ENCODE results near the gene PPHLN1.
"Not testable (repeated sequence)": the region's sequence is repeated elsewhere in the genome, so short reads cannot be mapped to it uniquely, and the experiment has no call there.

Gene PPHLN1

GRCh38 chr12:42323856-42324255, 2.1 kb upstream of the PPHLN1 start:
- no peak for DNase-seq (ENCODE audit: low spot score)

- DNase-seq (ENCODE audit: low spot score), result no peak
Observed at GRCh38 chr12:42325326-42325652, 678 bp upstream of the PPHLN1 start.

- DNase-seq (ENCODE audit: low spot score), result peak; percentile 17
Observed at GRCh38 chr12:42326541-42327226, 717 bp downstream of the PPHLN1 start.

GRCh38 chr12:42327227-42327590, 1.2 kb downstream of the PPHLN1 start:
- no peak for DNase-seq (ENCODE audit: low spot score)

GRCh38 chr12:42330097-42330496, 4.1 kb downstream of the PPHLN1 start:
- not testable (repeated sequence) for DNase-seq (ENCODE audit: low spot score)

GRCh38 chr12:42332301-42333285, 6.6 kb downstream of the PPHLN1 start:
- DNase-seq (ENCODE audit: low spot score), result peak; percentile 58

- no peak for DNase-seq (ENCODE audit: low spot score)
Observed at GRCh38 chr12:42336286-42336685, 10.3 kb downstream of the PPHLN1 start.

- DNase-seq (ENCODE audit: low spot score), result no peak
Observed at GRCh38 chr12:42338280-42338679, 12.3 kb downstream of the PPHLN1 start.

- no peak for DNase-seq (ENCODE audit: low spot score)
Observed at GRCh38 chr12:42342028-42342427, 16.1 kb downstream of the PPHLN1 start.

- DNase-seq (ENCODE audit: low spot score), result no peak
Observed at GRCh38 chr12:42343721-42344120, 17.8 kb downstream of the PPHLN1 start.

GRCh38 chr12:42346403-42347002, 20.5 kb downstream of the PPHLN1 start:
- no peak for DNase-seq (ENCODE audit: low spot score)

- DNase-seq (ENCODE audit: low spot score), result not testable (repeated sequence)
Observed at GRCh38 chr12:42349119-42350020, 23.4 kb downstream of the PPHLN1 start.

GRCh38 chr12:42350021-42350407, 24.0 kb downstream of the PPHLN1 start:
- DNase-seq (ENCODE audit: low spot score), result not testable (repeated sequence)

- DNase-seq (ENCODE audit: low spot score), result no peak
Observed at GRCh38 chr12:42356344-42356743, 30.4 kb downstream of the PPHLN1 start.

- no peak for DNase-seq (ENCODE audit: low spot score)
Observed at GRCh38 chr12:42360747-42361403, 34.9 kb downstream of the PPHLN1 start.

- DNase-seq (ENCODE audit: low spot score), result no peak
Observed at GRCh38 chr12:42361909-42362646, 36.1 kb downstream of the PPHLN1 start.

GRCh38 chr12:42362647-42363260, 36.8 kb downstream of the PPHLN1 start:
- no peak for DNase-seq (ENCODE audit: low spot score)

- DNase-seq (ENCODE audit: low spot score), result no peak
Observed at GRCh38 chr12:42364692-42365091, 38.7 kb downstream of the PPHLN1 start.

- no peak for DNase-seq (ENCODE audit: low spot score)
Observed at GRCh38 chr12:42365486-42365885, 39.5 kb downstream of the PPHLN1 start.

GRCh38 chr12:42370013-42370412, 44.0 kb downstream of the PPHLN1 start:
- DNase-seq (ENCODE audit: low spot score), result no peak
